Tibial nerve (tissue), 4 donors: ENCODE measurements around the gene POU6F2.

Source experiments
- EP300 ChIP-seq, 2 donors: sonication (generic); formaldehyde crosslinking; IDR thresholded peaks; one replicate each; pipeline ENCODE4 v1.6.1; 2017; ENCODE audit warnings: antibody characterized with exemption in 2 of 2, mild to moderate bottlenecking in 1 of 2
- POLR2A ChIP-seq, 2 donors: fragments of 450-650 bp; IDR thresholded peaks; one replicate each; pipeline ENCODE4 v1.6.1; 2017; ENCODE audit warnings: antibody characterized with exemption in 2 of 2, mild to moderate bottlenecking in 2 of 2, moderate library complexity in 2 of 2
- TF ChIP-seq, protein P1 (sequence below), 5 experiments: fragments of 200-600 bp in 3 of 5; fragments of 450-650 bp in 2 of 5; sonication (generic) in 3 of 5; IDR thresholded peaks; one replicate each; pipeline ENCODE4 v1.5.1; 2016 to 2019; ENCODE audit warnings: antibody characterized with exemption in 5 of 5, mild to moderate bottlenecking in 3 of 5, moderate library complexity in 2 of 5

DNA sequence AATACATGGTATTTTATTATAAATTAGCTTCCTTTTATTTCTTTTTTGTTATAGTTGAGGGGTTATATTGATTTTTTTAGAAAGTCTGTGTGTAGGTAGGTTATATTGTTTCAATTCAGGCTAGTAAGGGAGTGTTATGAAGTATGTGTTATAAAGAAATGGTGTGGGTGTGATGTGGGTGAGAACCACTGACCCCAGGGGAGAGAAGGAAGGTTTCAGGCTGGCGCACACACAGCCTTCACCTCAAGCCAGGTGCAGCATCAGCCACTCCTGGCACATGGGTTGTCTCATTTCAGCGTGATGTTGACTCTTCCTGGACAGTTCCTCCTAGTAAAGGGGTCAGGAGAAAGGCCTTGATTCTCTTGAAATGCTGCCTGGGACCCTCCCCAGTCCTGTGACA, 291.3 kb downstream of the POU6F2 start:
- TF ChIP-seq, protein P1, sequence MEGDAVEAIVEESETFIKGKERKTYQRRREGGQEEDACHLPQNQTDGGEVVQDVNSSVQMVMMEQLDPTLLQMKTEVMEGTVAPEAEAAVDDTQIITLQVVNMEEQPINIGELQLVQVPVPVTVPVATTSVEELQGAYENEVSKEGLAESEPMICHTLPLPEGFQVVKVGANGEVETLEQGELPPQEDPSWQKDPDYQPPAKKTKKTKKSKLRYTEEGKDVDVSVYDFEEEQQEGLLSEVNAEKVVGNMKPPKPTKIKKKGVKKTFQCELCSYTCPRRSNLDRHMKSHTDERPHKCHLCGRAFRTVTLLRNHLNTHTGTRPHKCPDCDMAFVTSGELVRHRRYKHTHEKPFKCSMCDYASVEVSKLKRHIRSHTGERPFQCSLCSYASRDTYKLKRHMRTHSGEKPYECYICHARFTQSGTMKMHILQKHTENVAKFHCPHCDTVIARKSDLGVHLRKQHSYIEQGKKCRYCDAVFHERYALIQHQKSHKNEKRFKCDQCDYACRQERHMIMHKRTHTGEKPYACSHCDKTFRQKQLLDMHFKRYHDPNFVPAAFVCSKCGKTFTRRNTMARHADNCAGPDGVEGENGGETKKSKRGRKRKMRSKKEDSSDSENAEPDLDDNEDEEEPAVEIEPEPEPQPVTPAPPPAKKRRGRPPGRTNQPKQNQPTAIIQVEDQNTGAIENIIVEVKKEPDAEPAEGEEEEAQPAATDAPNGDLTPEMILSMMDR (IDR thresholded peaks at IDR 0.05): no peak
- TF ChIP-seq POLR2A (IDR thresholded peaks at IDR 0.05) (no peak), EP300 (IDR thresholded peaks at IDR 0.05) (no peak)
